ENCODE data around the gene BRINP3. TPM values are rescaled to one million over a fixed set of nuclear protein-coding genes. Genes with fewer than 3 reads are reported as not detected.

The BRINP3 gene
- total and polyA plus RNA-seq, 2 of the 13 experiments (the other 11 are each of a cell fraction or from before 2014, with no cell fraction given) = not detected

GRCh38 chr1:190303501-190303900 is 174.2 kb downstream of the BRINP3 start (continued):
- no peak for TF ChIP-seq NFAT5 (CRISPR knock-in tag; IDR thresholded peaks at IDR 0.05)
- TF ChIP-seq HNRNPL (IDR thresholded peaks at IDR 0.05; ENCODE audit: low read depth, low read length) = no peak
- no peak for TF ChIP-seq JDP2 (CRISPR knock-in tag; IDR thresholded peaks at IDR 0.05; ENCODE audit: borderline replicate concordance)
- TF ChIP-seq HHEX (CRISPR knock-in tag; IDR thresholded peaks at IDR 0.05) = no peak
- TF ChIP-seq TOPORS (CRISPR knock-in tag; IDR thresholded peaks at IDR 0.05) = no peak
- TF ChIP-seq ZNF367 (CRISPR knock-in tag; IDR thresholded peaks at IDR 0.05; ENCODE audit: borderline replicate concordance) = no peak
- no peak for TF ChIP-seq ZSCAN9 (CRISPR knock-in tag; IDR thresholded peaks at IDR 0.05; ENCODE audit: borderline replicate concordance)

- no peaks in the 10 kb centered on the region for H3K36me3 ChIP-seq (replicated peaks in 1 of 2; ENCODE audit: control insufficient read depth in 1 of 2, insufficient read depth in 2 of 2, low read length in 2 of 2)
- H3K79me2 ChIP-seq (ENCODE audit: insufficient read depth, low read length) = no peaks in the 10 kb centered on the region
- H3K4me1 ChIP-seq (ENCODE audit: insufficient read depth, low read length) = no peaks in the 10 kb centered on the region
- intact Hi-C loops (cut with micrococcal nuclease; ENCODE audit: unreplicated experiment) (no loop called here), in situ Hi-C loops (cut with HindIII; ENCODE audit: extremely low pct_ligation_motif_present, low pct_unique_long_range_greater_than_20kb) (no loop called here)
- TF ChIP-seq CREB1 (IDR thresholded peaks at IDR 0.05) (peak; percentile 46), CREB1 (CRISPR knock-in tag; IDR thresholded peaks at IDR 0.05) (no peak), ATF7 (IDR thresholded peaks at IDR 0.05) (peak; percentile 96), ATF7 (CRISPR knock-in tag; IDR thresholded peaks at IDR 0.05) (no peak), ZNF557 (CRISPR knock-in tag; IDR thresholded peaks at IDR 0.05) (no peak)
- no peak for FAIRE-seq
- no peaks in the 10 kb centered on the region for H3K27me3 ChIP-seq (ENCODE audit: control insufficient read depth in 1 of 2, insufficient read depth in 2 of 2, low read length in 2 of 2)
- H3K9me3 ChIP-seq (ENCODE audit: low read length) = no peaks in the 10 kb centered on the region
- ChIA-PET POLR2A (no interaction called here), CTCF (ENCODE audit: low intra/inter-chr PET ratio, low total read pairs) (no interaction called here)
- H3K9ac ChIP-seq (ENCODE audit: insufficient read depth, low read depth, low read length) = no peak overlapping the region
- BruUV-seq (replicated peaks) = no TSS peak
- no peak overlapping the region for H3K4me2 ChIP-seq (ENCODE audit: low read depth, low read length)
- no peak overlapping the region for H3K4me3 ChIP-seq (replicated peaks in 1 of 3; ENCODE audit: insufficient read depth in 1 of 3, low read depth in 2 of 3, low read length in 3 of 3)
- 5% methylated on average over 2 of the region's 2 CpGs for WGBS (ENCODE audit: low lambda C conversion rate)
- ATAC-seq = no peak
- no peak for DNase-seq (ENCODE audit: low spot score)
- no peaks in the 10 kb centered on the region for H4K20me1 ChIP-seq (ENCODE audit: insufficient read depth, low read length)
- no peak overlapping the region for H2AFZ ChIP-seq (ENCODE audit: low read length)
- no peak overlapping the region for H3K27ac ChIP-seq (ENCODE audit: extremely low read length, insufficient read depth, low read length)
Measured at GRCh38 chr1:190296453-190296852, 181.2 kb downstream of the BRINP3 start.
